Esophagus muscularis mucosa (tissue), 4 donors: ENCODE data around the gene BUB1. TPM values are rescaled to one million over a fixed set of nuclear protein-coding genes. Genes with fewer than 3 reads are reported as not detected.
A peak's percentile ranks its signal among the peaks of the same experiment; 100 is the strongest.

Experiments
- DNase-seq: peaks from one replicate; pipeline ENCODE4 v3.0.0-alpha.2; 2017; ENCODE audit errors: extremely low spot score
- H3K27ac ChIP-seq, 4 donors: fragments of 200-600 bp; sonication (generic); replicated peaks in 1 of 4; 1 replicate in 3 of 4; 2 replicates in 1 of 4; pipeline ENCODE4 v1.5.1; 2016 to 2019; ENCODE audit warnings: mild to moderate bottlenecking in 1 of 4
- H3K27me3 ChIP-seq, 4 donors: fragments of 200-600 bp; sonication (generic); one replicate each; pipeline versions ENCODE4 v1.5.1 to v1.6.0; 2016 to 2019
- H3K36me3 ChIP-seq, 4 donors: fragments of 200-600 bp; sonication (generic); one replicate each; pipeline ENCODE4 v1.5.1; 2016 to 2019
- H3K4me1 ChIP-seq, 4 donors: fragments of 200-600 bp; sonication (generic); one replicate each; pipeline ENCODE4 v1.5.1; 2016 to 2019
- H3K4me3 ChIP-seq, 4 donors: fragments of 200-600 bp; sonication (generic); 1 replicate in 2 of 4; 2 replicates in 2 of 4; pipeline ENCODE4 v1.5.1; 2016 to 2019; ENCODE audit warnings: mild to moderate bottlenecking in 4 of 4, moderate library complexity in 1 of 4
- H3K9me3 ChIP-seq, 4 donors: fragments of 200-600 bp; sonication (generic); 1 replicate in 3 of 4; 2 replicates in 1 of 4; pipeline ENCODE4 v1.5.1; 2016 to 2019
- EP300 ChIP-seq: sonication (generic); formaldehyde crosslinking; IDR thresholded peaks from one replicate; pipeline ENCODE4 v1.6.1; 2017; ENCODE audit warnings: antibody characterized with exemption
- POLR2A ChIP-seq: fragments of 450-650 bp; IDR thresholded peaks from one replicate; pipeline ENCODE4 v1.6.1; 2017; ENCODE audit warnings: antibody characterized with exemption, moderate library complexity, mild to moderate bottlenecking, low read depth
- POLR2AphosphoS5 ChIP-seq, 2 donors: sonication (generic); formaldehyde crosslinking; IDR thresholded peaks; one replicate each; pipeline ENCODE4 v1.6.1; 2017; ENCODE audit warnings: antibody characterized with exemption in 2 of 2
- WGBS: methylation state at CpG from one replicate; pipeline ENCODE4 v1.1.5; 2018; 5-methylcytosine and 5-hydroxymethylcytosine counted together
- intact Hi-C: fragments of 100-400 bp; cut with DNase I; formaldehyde crosslinking; loops from one replicate; pipeline ENCODE4 v1.15.1; 2023
- total RNA-seq, 4 donors: library from RNA; depleted of rRNA; stranded (reverse); fragments of >200 nt; gene quantifications; one replicate each; pipeline versions ENCODE4 v1.1.0 to v1.2.1, GENCODE V29; 2016
- TF ChIP-seq, protein P1 (sequence below), 3 experiments: fragments of 200-600 bp in 2 of 3; fragments of 450-650 bp in 1 of 3; sonication (generic) in 2 of 3; IDR thresholded peaks; one replicate each; pipeline ENCODE4 v1.5.1; 2017 to 2019; ENCODE audit warnings: antibody characterized with exemption in 3 of 3, mild to moderate bottlenecking in 2 of 3, moderate library complexity in 1 of 3

Gene BUB1
- total RNA-seq, 4 donors from 2014 or later: 0.80 to 1.8 (median 1.1) TPM; not detected in 1

DNA sequence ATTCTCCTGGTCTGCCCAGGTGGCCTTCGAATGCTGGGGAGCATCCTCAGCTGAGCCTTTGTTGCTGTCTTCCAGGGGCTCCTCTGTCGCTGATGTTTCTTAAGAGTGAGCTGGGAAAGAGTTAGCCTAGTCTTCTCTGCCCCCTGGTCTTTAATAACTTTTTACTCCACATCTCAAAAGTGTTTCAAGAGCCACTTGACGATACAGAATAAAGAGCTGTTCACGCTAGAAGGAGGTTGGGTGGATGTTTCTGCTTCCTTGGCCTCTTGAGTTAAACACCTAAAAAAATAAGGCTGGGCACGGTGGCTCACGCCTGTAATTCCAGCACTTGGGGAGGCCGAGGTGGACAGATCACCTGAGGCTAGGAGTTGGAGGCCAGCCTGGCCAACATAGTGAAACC is 2.8 kb upstream of the BUB1 start:
- no peaks in the 10 kb centered on the region for H3K9me3 ChIP-seq
- peaks cover 7 to 21% (median 18%) of the 10 kb centered on the region in 4 donors for H3K4me1 ChIP-seq
- TF ChIP-seq POLR2AphosphoS5 (IDR thresholded peaks at IDR 0.05) (no peak), POLR2A (no peak)
- H3K27me3 ChIP-seq: no peaks in the 10 kb centered on the region
- no peak overlapping the region for H3K4me3 ChIP-seq
- intact Hi-C loops: loop anchor here (5.0 kb wide), 1 partner anchor 77 kb away; no protein-coding TSS in a partner anchor
- WGBS: 93% methylated on average over 7 of the region's 7 CpGs
- H3K36me3 ChIP-seq: no peaks in the 10 kb centered on the region
- H3K27ac ChIP-seq: no peak overlapping the region
- no peak for DNase-seq

- Histone ChIP-seq H3K4me3 (peak overlapping the region in 1 of 4 donors; percentile 74), H3K9me3 (no peaks in the 10 kb centered on the region), H3K4me1 (peaks cover 7 to 21% (median 18%) of the 10 kb centered on the region in 4 donors), H3K36me3 (no peaks in the 10 kb centered on the region), H3K27me3 (no peaks in the 10 kb centered on the region), H3K27ac (no peak overlapping the region)
- WGBS: 75% methylated on average over 6 of the region's 12 CpGs
- no peak for DNase-seq
- intact Hi-C loops: loop anchor here (5.0 kb wide), 1 partner anchor 77 kb away; no protein-coding TSS in a partner anchor
- no peak for TF ChIP-seq POLR2AphosphoS5 (IDR thresholded peaks at IDR 0.05)
- TF ChIP-seq, protein P1, sequence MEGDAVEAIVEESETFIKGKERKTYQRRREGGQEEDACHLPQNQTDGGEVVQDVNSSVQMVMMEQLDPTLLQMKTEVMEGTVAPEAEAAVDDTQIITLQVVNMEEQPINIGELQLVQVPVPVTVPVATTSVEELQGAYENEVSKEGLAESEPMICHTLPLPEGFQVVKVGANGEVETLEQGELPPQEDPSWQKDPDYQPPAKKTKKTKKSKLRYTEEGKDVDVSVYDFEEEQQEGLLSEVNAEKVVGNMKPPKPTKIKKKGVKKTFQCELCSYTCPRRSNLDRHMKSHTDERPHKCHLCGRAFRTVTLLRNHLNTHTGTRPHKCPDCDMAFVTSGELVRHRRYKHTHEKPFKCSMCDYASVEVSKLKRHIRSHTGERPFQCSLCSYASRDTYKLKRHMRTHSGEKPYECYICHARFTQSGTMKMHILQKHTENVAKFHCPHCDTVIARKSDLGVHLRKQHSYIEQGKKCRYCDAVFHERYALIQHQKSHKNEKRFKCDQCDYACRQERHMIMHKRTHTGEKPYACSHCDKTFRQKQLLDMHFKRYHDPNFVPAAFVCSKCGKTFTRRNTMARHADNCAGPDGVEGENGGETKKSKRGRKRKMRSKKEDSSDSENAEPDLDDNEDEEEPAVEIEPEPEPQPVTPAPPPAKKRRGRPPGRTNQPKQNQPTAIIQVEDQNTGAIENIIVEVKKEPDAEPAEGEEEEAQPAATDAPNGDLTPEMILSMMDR (IDR thresholded peaks at IDR 0.05): no peak
- TF ChIP-seq POLR2A: no peak
- no peak for TF ChIP-seq EP300
Observed at GRCh38 chr2:110679865-110680264, 2.0 kb upstream of the BUB1 start.

- DNase-seq: no peak
- H3K36me3 ChIP-seq: no peaks in the 10 kb centered on the region
- 22% methylated on average over 9 of the region's 9 CpGs for WGBS
- H3K4me3 ChIP-seq: peak overlapping the region in 3 of 4 donors; percentile 65 to 74 (median 73)
- H3K9me3 ChIP-seq: no peaks in the 10 kb centered on the region
- peaks cover 7 to 21% (median 18%) of the 10 kb centered on the region in 4 donors for H3K4me1 ChIP-seq
- no peaks in the 10 kb centered on the region for H3K27me3 ChIP-seq
- TF ChIP-seq, protein P1 (IDR thresholded peaks at IDR 0.05): no peak
- no peak for TF ChIP-seq POLR2AphosphoS5 (IDR thresholded peaks at IDR 0.05)
- no peak for TF ChIP-seq POLR2A
- no peak for TF ChIP-seq EP300
- peak overlapping the region in 2 of 4 donors; percentile 89 to 90 for H3K27ac ChIP-seq
- intact Hi-C loops: no loop called here
Observed at GRCh38 chr2:110679337-110679707, 1.5 kb upstream of the BUB1 start.

GRCh38 chr2:110678457-110679336 is 834 bp upstream of the BUB1 start:
- TF ChIP-seq POLR2A: no peak
- WGBS: under 1% methylated on average over 28 of the region's 28 CpGs
- H3K27ac ChIP-seq: peak overlapping the region; percentile 82 to 90 (median 90)
- H3K27me3 ChIP-seq: no peaks in the 10 kb centered on the region
- intact Hi-C loops: no loop called here
- peak; percentile 90 for DNase-seq
- no peaks in the 10 kb centered on the region for H3K36me3 ChIP-seq
- H3K9me3 ChIP-seq: no peaks in the 10 kb centered on the region
- H3K4me1 ChIP-seq: peaks cover 7 to 21% (median 18%) of the 10 kb centered on the region in 4 donors
- H3K4me3 ChIP-seq: peak overlapping the region; percentile 65 to 74 (median 73)

DNA sequence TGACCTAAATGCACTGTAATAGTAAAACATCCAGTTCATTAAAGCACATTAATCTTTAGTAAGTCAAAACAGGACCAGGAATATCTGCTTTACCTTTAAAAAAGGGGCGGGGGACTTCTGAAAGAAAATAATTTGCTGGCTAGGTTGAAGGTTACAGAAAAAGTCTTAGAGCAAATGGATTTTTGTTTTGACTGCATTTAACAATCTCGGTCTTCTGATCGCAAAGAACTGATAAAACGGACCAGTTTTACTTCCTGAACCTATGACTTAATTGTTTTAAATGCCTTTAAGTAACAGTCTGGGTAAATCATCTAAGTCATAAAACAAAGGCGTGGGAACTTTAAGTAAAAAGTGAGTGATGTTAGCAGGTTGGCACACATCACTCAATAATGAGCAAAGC is 783 bp downstream of the BUB1 start:
- Histone ChIP-seq H3K4me3 (no peak overlapping the region), H3K27ac (no peak overlapping the region), H3K4me1 (peaks cover 7 to 21% (median 18%) of the 10 kb centered on the region in 4 donors), H3K36me3 (no peaks in the 10 kb centered on the region), H3K9me3 (no peaks in the 10 kb centered on the region), H3K27me3 (peaks cover 0 to 3% (median 0%) of the 10 kb centered on the region in 4 donors)
- no peak for DNase-seq
- TF ChIP-seq, protein P1 (IDR thresholded peaks at IDR 0.05): no peak
- TF ChIP-seq EP300 (no peak), POLR2A (no peak), POLR2AphosphoS5 (IDR thresholded peaks at IDR 0.05) (no peak)
- WGBS: 8% methylated on average over 5 of the region's 5 CpGs
- intact Hi-C loops: no loop called here
